AG09309 (cell line): Measurements from ENCODE around the gene TAF8.

Experiments
- DNase-seq: peaks from one replicate; pipeline ENCODE4 v3.0.0-alpha.2; 2010; ENCODE audit warnings: low read depth
- H3K4me3 ChIP-seq: 2 replicates; pipeline ENCODE4 v1.5.1; 2011; ENCODE audit warnings: mild to moderate bottlenecking, low read depth, low read length, moderate library complexity; ENCODE audit not compliant: control insufficient read depth
- CTCF ChIP-seq: IDR thresholded peaks from 2 replicates; pipeline ENCODE4 v1.5.1; 2011; ENCODE audit warnings: mild to moderate bottlenecking, low read depth, low read length, inconsistent platforms; ENCODE audit not compliant: insufficient read depth, control insufficient read depth; ENCODE audit errors: missing control alignments

TAF8 gene

GRCh38 chr6:42136508-42137193 lies 86.3 kb downstream of the TAF8 start:
- H3K4me3 ChIP-seq, result no peak overlapping the region
- no peak for DNase-seq
- peak; percentile 41 for TF ChIP-seq CTCF
